GM19324 (cell line): ENCODE data around the gene ASH1L.
"Not testable (repeated sequence)": the region's sequence is repeated elsewhere in the genome, so short reads cannot be mapped to it uniquely, and the experiment has no call there.

Source experiments
- ATAC-seq: cut with Tn5 transposase; IDR thresholded peaks from one replicate; pipeline ENCODE4 v1.9.1; 2021; ENCODE audit warnings: mild to moderate bottlenecking, moderate library complexity; ENCODE audit not compliant: unreplicated experiment, low FRiP score

The ASH1L gene, protein sequence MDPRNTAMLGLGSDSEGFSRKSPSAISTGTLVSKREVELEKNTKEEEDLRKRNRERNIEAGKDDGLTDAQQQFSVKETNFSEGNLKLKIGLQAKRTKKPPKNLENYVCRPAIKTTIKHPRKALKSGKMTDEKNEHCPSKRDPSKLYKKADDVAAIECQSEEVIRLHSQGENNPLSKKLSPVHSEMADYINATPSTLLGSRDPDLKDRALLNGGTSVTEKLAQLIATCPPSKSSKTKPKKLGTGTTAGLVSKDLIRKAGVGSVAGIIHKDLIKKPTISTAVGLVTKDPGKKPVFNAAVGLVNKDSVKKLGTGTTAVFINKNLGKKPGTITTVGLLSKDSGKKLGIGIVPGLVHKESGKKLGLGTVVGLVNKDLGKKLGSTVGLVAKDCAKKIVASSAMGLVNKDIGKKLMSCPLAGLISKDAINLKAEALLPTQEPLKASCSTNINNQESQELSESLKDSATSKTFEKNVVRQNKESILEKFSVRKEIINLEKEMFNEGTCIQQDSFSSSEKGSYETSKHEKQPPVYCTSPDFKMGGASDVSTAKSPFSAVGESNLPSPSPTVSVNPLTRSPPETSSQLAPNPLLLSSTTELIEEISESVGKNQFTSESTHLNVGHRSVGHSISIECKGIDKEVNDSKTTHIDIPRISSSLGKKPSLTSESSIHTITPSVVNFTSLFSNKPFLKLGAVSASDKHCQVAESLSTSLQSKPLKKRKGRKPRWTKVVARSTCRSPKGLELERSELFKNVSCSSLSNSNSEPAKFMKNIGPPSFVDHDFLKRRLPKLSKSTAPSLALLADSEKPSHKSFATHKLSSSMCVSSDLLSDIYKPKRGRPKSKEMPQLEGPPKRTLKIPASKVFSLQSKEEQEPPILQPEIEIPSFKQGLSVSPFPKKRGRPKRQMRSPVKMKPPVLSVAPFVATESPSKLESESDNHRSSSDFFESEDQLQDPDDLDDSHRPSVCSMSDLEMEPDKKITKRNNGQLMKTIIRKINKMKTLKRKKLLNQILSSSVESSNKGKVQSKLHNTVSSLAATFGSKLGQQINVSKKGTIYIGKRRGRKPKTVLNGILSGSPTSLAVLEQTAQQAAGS (N-terminal part only)

GRCh38 chr1:155562581-155563376, at the start of gene ASH1L:
ASH1L (minus strand) TSS chr1:155562803; CDS start chr1:155521519, 41,284 bp downstream.
- peak; percentile 80 for ATAC-seq

DNA sequence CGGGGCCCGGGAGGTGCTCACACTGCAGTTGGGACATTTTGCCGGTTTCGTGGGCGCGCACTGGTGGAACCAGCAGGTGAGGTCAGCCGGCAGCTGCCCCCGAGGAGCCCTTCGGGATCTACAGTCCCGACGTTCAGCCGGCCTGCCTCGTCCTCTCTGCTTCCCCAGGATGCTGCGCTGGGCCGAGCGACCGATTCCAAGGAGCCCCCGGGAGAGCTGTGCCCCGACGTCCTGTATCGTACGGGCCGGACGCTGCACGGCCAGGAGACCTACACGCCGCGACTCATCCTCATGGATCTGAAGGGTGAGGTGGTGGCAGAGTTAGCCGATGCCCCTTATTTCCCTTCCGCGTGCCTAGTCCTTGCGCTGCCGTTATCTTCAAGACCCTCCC, 47.6 kb upstream of the ASH1L start:
- peak; percentile 22 for ATAC-seq

DNA sequence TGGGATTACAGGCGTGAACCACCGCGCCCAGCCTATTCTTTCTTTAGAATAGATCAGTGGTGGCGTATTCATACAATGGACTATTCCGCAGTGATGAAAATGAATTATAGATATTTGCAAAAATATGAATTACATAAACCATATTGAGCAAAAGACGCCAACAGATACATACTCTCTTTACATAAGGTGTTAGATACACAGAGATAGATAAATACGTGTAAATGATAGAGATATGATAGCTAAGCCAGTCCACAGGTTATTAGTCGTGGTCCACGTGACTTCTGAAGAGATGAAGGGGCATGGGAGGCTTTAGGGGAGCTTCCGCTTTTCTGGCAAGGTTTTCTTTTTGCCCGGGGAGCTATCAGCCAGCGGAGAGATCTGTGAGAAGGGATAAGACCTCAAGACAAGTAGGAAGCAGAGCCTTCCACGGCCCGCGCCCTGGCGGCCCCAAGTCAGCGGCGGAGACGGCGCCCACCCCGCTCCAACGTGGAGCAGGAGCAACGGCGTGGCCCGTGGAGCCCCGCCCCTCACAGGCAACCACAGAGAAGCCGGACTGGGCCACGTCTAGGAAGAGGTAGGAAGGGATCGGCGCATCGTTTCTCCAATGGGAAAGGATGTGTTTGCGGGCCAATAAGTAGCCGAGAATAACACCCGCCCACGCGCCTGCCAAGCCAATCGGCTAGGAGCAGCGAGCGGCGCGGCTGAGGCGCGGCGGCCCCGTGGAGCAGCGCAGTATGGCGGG, 47.1 kb upstream of the ASH1L start, which contains the start of gene MSTO1:
Gene MSTO1 (plus strand): TSS at position 704 of the 742 bp plus-strand sequence. CDS start 31 bp downstream, at position 735.
- peak; percentile 90 for ATAC-seq

DNA sequence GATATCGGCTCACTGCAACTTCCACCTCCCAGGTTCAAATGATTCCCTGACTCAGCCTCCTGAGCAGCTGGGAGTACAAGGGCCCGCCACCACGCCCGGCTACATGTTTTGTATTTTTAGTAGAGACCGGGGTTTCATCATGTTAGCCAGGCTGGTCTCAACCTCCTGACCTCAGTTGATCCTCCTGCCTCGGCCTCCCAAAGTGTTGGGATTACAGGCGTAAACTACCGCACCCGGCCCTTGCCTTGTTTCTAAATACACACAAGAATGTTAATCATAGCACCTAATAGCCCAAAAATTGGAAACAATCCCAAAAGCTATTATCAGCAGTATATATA, 46.3 kb upstream of the ASH1L start:
- no peak for ATAC-seq

DNA sequence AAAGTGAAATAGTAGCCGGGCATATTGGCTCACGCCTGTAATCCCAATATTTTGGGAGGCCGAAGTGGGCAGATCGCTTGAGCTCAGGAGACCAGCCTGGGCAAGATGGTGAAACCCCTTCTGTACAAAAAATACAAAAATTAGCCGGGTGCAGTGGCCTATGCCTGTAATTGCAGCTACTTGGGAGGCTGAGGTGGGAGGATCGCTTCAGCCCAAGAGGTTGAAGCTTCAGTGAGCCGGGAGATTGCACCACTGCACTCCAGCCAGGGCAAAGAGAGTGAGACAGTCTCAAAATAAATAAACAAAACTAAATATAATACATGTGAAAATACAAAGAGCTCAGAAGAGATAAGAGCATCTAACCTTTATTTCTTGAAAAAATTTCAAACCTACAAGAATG, 45.1 kb upstream of the ASH1L start:
- no peak for ATAC-seq

- ATAC-seq = not testable (repeated sequence)
Observed at GRCh38 chr1:155599828-155600572, 37.4 kb upstream of the ASH1L start.

- no peak for ATAC-seq
Observed at GRCh38 chr1:155598842-155599331, 36.3 kb upstream of the ASH1L start.

- no peak for ATAC-seq
Observed at GRCh38 chr1:155596864-155597263, 34.3 kb upstream of the ASH1L start.

GRCh38 chr1:155595877-155596474, 33.4 kb upstream of the ASH1L start:
- not testable (repeated sequence) for ATAC-seq

- ATAC-seq = no peak
Observed at GRCh38 chr1:155591770-155592169, 29.2 kb upstream of the ASH1L start.

DNA sequence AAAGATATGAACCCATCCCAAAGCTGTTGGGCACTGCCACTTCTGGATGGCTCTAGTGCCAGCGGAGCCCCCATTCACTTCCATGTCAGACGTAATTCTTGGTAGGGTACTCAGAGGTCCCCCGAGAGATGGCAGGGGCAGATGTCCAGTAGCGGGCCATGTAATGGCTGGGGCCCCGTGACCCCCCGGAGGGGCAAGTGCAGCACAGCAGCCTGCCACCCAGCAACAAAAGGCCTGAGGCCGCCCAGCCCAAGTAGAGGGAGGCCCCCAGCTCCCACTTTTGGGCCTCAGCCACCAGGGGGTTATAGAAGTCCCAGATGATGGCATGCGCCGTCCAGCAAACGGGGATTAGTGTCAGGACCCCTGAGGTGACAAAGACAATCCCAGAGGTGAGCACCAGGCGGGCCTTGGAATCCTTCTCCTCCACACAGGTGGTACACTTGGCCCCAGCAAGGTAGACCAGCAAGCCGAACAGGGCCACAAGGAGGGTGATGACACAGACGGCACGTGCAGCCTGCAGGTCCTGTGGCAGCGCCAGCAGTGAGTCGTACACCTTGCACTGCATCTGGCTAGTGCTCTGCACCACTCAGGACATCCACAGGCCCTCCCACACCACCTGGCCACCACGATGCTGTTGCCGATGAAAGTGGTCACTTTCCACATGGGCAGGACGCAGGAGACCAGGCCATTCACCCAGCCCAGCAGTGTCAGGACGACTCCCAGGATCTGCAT, 28.1 kb upstream of the ASH1L start:
- not testable (repeated sequence) for ATAC-seq

DNA sequence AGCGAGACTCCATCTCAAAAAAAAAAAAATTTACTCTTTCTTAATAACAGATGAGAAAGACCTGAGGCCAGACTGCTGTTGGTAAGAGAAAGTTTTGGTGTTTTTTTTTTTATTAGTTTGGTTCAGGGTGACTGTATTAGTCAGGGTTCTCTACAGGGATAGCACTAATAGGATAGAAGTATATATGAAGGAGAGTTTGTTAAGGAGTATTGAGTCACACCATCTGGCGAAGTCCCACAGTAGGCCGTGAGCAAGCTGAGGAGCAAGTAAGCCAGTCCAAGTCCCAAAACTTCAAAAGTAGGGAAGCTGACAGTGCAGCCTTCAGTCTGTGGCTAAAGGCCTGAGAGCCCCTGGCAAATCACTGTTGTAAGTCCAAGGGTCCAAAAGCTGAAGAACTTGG, 26.7 kb upstream of the ASH1L start:
- not testable (repeated sequence) for ATAC-seq

DNA sequence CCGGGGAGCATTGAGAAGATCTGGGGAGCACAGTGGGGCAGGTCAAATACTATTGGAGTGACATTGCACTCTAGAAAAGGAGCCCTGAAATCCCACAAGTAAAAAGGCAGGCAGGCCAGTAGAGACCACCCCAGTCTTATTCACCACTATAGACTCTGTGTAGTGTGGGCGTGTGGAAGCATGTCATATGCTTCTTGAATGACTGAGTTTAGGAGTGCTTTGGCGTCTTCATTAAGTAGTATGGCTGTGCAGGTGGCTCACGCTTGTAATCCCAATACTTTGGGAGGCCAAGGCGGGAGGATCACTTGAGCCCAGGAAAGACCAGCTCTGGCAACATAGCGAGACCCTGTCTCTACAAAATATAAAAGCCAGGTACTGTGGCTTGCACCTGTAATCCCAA, 21.2 kb upstream of the ASH1L start:
- not testable (repeated sequence) for ATAC-seq

GRCh38 chr1:155575608-155576007, 13.0 kb upstream of the ASH1L start:
- not testable (repeated sequence) for ATAC-seq

DNA sequence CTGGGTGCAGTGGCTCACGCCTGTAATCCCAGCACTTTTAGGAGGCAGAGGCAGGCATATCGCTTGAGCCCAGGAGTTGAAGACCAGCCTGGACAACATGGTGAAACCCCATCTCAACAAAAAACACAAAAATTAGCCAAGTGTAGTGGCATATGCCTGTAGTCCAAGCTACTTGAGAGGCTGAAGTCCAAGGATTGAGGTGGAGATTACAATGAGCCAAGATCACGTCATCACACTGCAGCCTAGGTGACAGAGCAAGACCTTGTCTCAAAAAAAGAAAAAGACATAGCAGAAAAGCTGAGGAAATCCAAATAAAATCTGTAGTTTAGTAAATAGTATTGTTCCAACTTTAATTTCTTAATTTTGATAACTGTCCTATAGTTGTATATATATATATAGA, 11.5 kb upstream of the ASH1L start:
- ATAC-seq = no peak

DNA sequence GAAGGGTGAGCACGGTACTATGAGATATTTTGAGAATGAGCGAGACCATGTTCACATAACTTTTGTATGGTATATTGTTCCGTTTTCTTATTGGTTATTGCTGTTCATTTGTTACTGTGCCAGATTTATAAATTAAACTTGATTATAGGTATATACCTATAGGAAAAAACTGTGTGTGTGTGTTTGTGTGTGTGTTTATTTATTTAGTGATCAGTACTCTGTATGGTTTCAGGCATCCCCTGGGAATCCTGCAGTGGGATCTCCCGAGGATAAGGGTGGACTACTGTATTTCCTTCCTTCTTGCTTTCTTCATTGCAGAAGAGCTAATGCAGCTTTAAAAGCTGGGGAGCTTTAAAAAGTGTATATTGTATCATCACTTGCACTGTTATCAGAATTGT, 8.0 kb upstream of the ASH1L start:
- ATAC-seq = no peak

GRCh38 chr1:155569988-155570592, 7.5 kb upstream of the ASH1L start:
- no peak for ATAC-seq
